AML-193 (cell line): ENCODE data around the gene SPRN.
"Not testable (repeated sequence)": the region's sequence is repeated elsewhere in the genome, so short reads cannot be mapped to it uniquely, and the experiment has no call there.

Source experiments
- DNase-seq, 2 experiments: peaks; one replicate each; lab custom pipeline; 2025; lab: John Stamatoyannopoulos, UW

Gene SPRN

GRCh38 chr10:133456041-133456951 lies 31.9 kb upstream of the SPRN start:
- DNase-seq = no peak

DNA sequence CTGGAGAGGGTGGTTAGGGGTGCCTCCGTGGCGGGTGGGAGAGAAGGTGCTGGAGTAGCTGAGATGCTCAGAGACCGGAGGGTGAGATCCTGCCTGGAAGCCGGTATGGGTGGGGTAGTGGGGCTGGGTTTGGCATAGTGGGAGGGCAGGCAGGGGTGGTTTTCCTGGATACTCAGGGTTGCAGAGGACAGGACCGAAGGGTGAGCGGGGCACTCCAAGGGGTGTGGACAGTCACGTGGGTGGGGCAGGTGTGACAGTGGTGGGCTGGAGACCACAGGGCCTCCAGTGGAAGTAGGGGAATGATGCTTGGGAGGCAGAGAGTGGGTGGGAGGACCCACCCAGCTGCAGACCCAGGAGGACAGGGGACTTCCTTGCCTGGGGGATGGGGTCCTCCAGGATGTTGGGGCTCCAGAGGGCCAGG lies 31.2 kb upstream of the SPRN start:
- no peak for DNase-seq

GRCh38 chr10:133455196-133455595 lies 30.8 kb upstream of the SPRN start:
- DNase-seq = no peak

DNA sequence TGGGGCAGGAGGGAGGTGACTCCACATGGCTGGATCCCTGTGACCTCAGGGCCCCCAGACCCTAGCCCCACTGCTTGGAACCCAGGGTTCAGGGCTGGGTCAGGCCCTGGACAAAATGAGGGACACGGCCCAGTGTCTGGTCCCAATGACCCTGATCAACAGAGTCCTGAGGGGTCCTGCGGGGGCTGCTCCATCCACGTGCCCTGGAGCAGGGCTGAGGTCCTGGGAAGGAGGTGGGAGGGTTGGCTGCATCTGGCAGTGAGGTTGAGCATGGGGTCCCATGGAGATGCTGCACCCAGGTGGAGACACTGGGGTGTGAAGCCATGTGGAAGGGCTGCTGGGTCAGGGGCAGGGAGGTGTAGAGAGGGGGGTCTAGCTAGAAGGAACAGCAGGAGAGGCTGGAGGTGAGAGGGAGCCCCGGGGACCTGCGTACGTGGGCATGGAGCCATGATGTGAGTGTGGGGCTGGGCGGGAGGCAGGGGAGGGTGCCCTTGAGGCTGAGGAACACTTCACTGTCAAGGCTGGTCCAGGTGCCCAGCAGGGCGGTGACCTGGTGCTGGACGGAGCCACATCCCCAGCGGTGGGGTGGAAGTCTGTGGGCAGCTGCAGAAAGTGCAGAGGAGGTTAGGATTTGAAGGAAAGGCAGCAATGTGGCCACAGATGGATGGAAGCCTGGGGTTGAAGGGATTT lies 29.9 kb upstream of the SPRN start:
- DNase-seq = no peak

GRCh38 chr10:133453516-133454203 lies 29.2 kb upstream of the SPRN start, which contains the start of gene SCART1:
TSS of gene SCART1 (plus strand) at chr10:133453945. CDS start at chr10:133453998, 53 bp downstream.
- DNase-seq = no peak

GRCh38 chr10:133452453-133452852 lies 28.0 kb upstream of the SPRN start:
- DNase-seq = no peak

DNA sequence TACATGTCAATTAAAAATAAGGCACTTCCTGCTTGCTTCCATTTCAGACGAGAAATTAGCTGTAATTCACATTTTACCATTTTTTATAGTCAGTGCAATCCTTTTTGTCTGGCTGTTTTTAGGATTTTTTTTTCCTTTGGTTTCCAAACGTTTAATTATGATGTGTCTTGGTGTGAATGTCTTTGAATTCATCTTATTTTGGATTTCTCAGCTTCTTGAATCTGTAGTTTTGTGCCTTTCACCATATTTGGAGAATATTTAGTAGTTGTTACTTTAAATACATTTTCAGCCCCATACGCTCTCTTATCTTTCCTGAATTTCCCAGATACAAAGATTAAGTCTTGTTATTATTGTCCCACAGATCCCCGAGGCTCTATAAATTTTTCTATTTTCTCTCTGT lies 26.9 kb upstream of the SPRN start:
- no peak for DNase-seq

DNA sequence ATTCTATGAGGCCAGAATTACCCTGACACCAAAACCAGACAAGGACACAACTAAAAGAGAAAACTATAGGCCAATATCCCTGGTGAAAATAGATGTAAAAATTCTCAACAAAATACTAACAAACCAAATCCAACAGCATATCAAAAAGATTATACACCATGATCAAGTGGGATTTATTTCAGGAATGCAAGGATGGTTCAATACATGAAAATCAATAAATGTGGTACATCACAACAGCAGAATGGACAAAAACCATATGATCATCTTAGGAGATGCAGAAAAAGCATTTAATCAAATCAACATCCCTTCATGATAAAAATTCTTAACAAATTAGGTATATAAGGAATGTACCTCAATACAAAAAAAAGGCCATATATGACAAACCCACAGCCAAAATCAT lies 23.7 kb upstream of the SPRN start:
- no peak for DNase-seq

- DNase-seq = no peak
Observed at GRCh38 chr10:133446979-133447378, 22.6 kb upstream of the SPRN start.

GRCh38 chr10:133445751-133446708 lies 21.6 kb upstream of the SPRN start:
- no peak for DNase-seq

DNA sequence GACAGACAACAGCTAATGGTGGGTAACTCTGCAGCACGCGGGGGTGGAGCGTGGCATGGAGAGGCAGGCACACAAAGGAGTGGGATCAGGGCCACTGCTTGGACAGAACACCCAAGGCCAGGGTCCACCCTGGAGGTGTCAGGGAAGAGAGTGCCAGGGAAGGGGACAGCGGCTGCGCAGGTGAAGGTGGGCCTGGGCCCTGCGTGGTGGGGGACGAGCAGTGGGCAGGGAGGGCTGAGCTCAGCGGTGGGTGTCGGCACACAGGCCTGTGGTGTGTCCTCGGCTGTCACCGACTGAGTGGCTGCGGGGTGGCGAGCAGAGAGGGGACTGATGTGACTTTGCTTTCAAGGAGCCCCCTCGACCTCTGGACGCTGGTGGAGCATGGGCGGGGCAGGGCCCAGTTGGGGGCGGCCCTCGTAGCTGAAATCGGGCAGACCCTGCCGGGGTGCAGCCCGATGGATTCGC lies 20.9 kb upstream of the SPRN start:
- no peak for DNase-seq

GRCh38 chr10:133444342-133445267 lies 20.2 kb upstream of the SPRN start:
- DNase-seq = no peak

DNA sequence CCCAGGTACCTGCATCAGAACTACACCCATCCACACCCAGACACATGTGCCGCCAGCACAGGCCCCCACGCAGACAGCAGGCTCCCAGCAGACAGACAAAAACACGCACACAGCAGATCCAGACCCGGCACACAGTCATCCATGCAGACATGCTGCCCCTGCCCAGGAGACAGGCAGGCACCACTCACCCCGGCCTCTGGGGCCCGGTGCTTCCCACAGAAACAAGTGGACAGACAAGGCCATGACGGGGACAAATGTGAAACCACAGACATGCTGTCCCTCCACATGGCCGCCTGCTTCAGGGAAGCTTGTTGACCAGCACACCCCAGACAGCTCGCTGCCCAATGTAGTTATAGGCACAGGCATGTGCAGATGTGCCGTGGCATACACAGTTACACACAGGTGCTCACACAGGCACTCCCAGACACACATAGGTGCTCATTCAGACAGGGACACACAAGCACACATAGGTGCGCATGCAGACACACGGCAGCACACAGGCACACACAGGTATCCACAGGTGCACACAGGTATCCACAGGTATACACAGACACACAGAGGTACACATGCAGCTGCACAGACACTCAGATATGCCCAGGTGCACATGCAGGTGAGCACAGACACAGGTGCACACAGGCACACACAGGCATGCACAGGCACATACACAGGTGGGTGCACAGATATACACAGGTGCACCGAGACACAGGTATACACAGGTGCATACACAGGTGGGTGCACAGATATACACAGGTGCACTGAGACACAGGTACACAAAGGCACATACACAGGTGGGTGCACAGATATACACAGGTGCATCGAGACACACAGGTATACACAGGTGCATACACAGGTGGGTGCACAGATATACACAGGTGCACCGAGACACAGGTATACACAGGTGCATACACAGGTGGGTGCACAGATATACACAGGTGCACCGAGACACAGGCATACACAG lies 18.8 kb upstream of the SPRN start:
- no peak for DNase-seq

DNA sequence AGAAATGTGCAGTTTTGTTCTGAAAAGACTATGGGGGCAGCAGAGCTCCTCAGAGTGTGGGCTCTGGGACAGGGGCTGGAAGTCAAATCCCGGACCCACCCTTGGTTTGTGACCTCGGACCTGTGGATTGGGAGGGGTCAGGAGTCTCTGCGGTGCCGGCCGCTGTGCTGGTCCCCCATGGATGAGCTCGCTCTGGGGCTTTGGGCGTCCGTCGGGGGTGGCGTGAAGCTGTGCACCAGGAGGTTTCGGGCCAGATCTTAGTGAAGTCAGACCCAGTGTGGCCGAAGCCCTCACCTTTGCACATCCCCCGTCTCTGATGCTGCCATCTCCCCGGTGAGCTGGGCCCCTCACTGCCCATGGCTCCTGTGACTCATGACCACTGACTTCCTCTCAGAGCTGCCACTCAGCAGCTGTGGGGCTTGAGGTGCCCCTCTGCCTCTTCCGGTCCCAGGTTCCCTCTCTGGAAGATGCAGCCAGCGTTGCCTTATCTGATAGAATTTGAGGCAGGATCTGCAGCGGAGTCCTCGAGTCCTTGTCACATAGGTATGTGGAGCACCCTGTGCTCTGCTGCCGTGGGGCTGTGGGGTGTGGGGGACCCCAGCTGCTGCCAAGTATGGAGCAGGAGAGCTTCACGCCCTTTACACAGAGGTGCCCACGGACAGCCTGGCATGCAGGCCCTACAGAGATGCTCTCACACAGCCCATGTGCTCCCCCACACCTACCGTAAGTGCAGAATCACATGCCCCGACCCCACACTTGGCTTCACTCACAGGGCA lies 18.0 kb upstream of the SPRN start:
- DNase-seq = peak; percentile 13 to 45

DNA sequence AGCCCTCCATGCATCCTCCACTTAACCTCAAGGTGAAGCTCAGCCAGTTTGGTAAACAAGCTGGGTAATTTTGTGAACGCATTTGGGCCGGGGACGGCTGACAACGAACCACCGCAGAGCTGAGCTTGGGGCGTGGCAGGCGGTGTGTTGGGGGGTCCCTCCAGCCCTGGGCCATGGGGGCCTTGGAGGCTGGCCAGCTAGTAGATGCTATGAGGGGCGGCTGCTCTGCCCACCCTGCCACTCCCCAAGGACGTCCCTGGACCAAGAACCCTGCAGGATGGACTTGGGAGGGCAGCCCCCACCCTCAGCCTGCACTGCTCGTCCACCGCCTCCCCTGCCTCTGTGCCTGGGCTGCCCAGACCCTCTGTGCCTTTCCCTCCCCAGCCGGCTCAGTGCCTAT lies 17.4 kb upstream of the SPRN start:
- DNase-seq = no peak

DNA sequence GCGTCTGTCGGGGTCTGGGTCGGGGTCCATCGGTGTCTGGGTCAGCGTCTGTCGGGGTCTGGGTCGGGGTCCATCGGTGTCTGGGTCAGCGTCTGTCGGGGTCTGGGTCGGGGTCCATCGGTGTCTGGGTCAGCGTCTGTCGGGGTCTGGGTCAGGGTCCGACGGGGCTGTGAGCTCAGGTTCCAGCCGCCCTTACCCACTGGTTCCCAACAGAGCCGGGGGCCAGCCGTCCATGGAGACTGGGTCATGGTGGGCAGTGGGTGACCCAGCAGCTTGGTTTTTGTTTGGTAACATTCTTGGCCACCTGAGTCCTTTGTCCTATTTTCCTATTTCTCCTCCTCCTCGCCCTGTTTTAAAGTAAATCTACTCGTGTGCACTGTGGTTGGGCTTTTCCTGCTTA lies 16.9 kb upstream of the SPRN start:
- not testable (repeated sequence) for DNase-seq

DNA sequence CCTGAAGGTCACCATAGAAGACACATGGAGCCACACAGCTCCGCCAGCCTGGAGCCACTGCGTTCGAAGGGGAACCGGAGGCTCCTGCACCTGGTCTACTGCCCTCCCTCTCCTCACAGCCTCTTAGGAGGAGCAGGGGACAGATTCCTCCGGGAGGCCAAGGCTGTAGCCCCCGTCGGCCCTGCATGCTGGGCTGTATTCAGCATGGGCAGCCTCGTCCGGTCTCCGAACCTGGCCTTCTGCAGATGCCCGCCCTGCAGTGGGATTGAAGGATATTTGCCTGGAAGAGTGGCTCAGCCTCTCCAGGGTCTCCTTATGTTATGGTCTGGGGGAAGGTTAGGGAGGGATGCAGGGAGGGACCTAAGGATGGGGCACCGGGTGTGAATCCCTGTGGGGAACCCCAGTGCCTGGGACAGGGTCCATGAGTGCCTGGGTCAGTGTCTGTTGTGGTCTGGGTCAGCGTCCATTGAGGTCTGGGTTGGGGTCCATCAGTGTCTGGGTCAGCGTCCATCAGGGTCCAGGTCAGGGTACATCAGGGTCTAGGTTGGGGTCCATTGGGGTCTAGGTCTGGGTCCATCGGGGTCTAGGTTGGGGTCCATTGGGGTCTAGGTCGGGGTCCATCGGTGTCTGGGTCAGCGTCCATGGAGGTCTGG lies 16.3 kb upstream of the SPRN start:
- DNase-seq = no peak
